ENCODE measurements around the gene PDE8A.

DNA sequence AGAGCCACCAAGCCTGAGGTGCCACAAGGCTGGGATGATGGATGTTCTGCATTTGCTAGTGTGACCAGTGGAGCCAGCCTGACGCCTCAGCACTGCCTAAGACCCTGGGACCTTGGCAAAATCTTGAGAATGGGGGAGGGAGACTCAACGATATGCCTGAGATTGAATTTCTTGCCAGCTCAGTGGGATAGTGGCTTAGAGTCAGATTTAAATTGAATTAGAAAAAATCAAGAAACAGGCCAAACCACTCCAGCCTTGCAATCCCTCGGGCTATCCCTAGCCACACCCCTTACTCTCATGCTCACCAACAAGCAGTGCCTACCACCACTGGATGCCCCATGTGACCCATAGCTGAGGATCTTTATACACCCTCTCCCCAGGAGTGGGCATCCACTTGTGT is 18.7 kb upstream of the PDE8A start:
- TF ChIP-seq, protein P1, sequence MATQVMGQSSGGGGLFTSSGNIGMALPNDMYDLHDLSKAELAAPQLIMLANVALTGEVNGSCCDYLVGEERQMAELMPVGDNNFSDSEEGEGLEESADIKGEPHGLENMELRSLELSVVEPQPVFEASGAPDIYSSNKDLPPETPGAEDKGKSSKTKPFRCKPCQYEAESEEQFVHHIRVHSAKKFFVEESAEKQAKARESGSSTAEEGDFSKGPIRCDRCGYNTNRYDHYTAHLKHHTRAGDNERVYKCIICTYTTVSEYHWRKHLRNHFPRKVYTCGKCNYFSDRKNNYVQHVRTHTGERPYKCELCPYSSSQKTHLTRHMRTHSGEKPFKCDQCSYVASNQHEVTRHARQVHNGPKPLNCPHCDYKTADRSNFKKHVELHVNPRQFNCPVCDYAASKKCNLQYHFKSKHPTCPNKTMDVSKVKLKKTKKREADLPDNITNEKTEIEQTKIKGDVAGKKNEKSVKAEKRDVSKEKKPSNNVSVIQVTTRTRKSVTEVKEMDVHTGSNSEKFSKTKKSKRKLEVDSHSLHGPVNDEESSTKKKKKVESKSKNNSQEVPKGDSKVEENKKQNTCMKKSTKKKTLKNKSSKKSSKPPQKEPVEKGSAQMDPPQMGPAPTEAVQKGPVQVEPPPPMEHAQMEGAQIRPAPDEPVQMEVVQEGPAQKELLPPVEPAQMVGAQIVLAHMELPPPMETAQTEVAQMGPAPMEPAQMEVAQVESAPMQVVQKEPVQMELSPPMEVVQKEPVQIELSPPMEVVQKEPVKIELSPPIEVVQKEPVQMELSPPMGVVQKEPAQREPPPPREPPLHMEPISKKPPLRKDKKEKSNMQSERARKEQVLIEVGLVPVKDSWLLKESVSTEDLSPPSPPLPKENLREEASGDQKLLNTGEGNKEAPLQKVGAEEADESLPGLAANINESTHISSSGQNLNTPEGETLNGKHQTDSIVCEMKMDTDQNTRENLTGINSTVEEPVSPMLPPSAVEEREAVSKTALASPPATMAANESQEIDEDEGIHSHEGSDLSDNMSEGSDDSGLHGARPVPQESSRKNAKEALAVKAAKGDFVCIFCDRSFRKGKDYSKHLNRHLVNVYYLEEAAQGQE (IDR thresholded peaks at IDR 0.05) = no peak
- TF ChIP-seq, protein P2, sequence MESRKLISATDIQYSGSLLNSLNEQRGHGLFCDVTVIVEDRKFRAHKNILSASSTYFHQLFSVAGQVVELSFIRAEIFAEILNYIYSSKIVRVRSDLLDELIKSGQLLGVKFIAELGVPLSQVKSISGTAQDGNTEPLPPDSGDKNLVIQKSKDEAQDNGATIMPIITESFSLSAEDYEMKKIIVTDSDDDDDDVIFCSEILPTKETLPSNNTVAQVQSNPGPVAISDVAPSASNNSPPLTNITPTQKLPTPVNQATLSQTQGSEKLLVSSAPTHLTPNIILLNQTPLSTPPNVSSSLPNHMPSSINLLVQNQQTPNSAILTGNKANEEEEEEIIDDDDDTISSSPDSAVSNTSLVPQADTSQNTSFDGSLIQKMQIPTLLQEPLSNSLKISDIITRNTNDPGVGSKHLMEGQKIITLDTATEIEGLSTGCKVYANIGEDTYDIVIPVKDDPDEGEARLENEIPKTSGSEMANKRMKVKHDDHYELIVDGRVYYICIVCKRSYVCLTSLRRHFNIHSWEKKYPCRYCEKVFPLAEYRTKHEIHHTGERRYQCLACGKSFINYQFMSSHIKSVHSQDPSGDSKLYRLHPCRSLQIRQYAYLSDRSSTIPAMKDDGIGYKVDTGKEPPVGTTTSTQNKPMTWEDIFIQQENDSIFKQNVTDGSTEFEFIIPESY (IDR thresholded peaks at IDR 0.05) = no peak
- TF ChIP-seq FOXA1 (IDR thresholded peaks at IDR 0.05) (no peak), RXRA (IDR thresholded peaks at IDR 0.05) (no peak), HNF4G (IDR thresholded peaks at IDR 0.05) (no peak), TAF1 (conservative IDR thresholded peaks at IDR 0.05) (no peak), FOXA2 (IDR thresholded peaks at IDR 0.05) (no peak)
- TF ChIP-seq, protein P3, sequence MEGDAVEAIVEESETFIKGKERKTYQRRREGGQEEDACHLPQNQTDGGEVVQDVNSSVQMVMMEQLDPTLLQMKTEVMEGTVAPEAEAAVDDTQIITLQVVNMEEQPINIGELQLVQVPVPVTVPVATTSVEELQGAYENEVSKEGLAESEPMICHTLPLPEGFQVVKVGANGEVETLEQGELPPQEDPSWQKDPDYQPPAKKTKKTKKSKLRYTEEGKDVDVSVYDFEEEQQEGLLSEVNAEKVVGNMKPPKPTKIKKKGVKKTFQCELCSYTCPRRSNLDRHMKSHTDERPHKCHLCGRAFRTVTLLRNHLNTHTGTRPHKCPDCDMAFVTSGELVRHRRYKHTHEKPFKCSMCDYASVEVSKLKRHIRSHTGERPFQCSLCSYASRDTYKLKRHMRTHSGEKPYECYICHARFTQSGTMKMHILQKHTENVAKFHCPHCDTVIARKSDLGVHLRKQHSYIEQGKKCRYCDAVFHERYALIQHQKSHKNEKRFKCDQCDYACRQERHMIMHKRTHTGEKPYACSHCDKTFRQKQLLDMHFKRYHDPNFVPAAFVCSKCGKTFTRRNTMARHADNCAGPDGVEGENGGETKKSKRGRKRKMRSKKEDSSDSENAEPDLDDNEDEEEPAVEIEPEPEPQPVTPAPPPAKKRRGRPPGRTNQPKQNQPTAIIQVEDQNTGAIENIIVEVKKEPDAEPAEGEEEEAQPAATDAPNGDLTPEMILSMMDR (IDR thresholded peaks at IDR 0.05; ENCODE audit: low read depth, low read length, missing input control) = no peak
- TF ChIP-seq, protein P4, sequence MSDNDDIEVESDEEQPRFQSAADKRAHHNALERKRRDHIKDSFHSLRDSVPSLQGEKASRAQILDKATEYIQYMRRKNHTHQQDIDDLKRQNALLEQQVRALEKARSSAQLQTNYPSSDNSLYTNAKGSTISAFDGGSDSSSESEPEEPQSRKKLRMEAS (IDR thresholded peaks at IDR 0.05) = no peak
